B cell (primary cell): Measurements from ENCODE around the gene ATP6V0E1. TPM values are rescaled to one million over a fixed set of nuclear protein-coding genes. Genes with fewer than 3 reads are reported as not detected.

Experiments used
- ATAC-seq: fragments of 200-7000 bp; cut with Tn5 transposase; one replicate; pipeline ENCODE4 v1.10.0; 2021; ENCODE audit warnings: low read depth, mild to moderate bottlenecking, moderate number of reproducible peaks, moderate library complexity
- CTCF ChIA-PET: fragments of 350-600 bp; sonication (Branson Sonifier 250); formaldehyde crosslinking; loops from one replicate; lab custom pipeline; 2021; ENCODE audit warnings: antibody characterized with exemption, inconsistent platforms; lab: Charles Lee
- POLR2A ChIA-PET: fragments of 350-600 bp; sonication (Branson Sonifier 250); formaldehyde crosslinking; loops from one replicate; lab custom pipeline; 2021; ENCODE audit warnings: antibody characterized with exemption; lab: Charles Lee
- DNase-seq: peaks from one replicate; pipeline ENCODE4 v3.0.0; 2013
- H2AFZ ChIP-seq: 2 replicates; pipeline ENCODE4 v1.6.1; 2012; ENCODE audit warnings: mild to moderate bottlenecking, low read depth, low read length; ENCODE audit not compliant: insufficient read depth, poor library complexity, severe bottlenecking
- H3K27ac ChIP-seq, 2 donors: 1 replicate in 1 of 2; 2 replicates in 1 of 2; pipeline ENCODE4 v1.5.1; 2012 to 2013; ENCODE audit warnings: low read length in 2 of 2, mild to moderate bottlenecking in 2 of 2, moderate library complexity in 1 of 2
- H3K27me3 ChIP-seq, 4 experiments: fragments of 200-600 bp in 1 of 4; sonication (generic) in 1 of 4; replicated peaks in 1 of 4; 1 replicate in 2 of 4; 2 replicates in 2 of 4; pipeline versions ENCODE4 v1.6.1 to v1.7.0; 2013 to 2016; ENCODE audit warnings: low read length in 3 of 4, mild to moderate bottlenecking in 2 of 4, mixed read lengths in 1 of 4, moderate library complexity in 1 of 4; ENCODE audit not compliant: insufficient read depth in 4 of 4, control insufficient read depth in 3 of 4; ENCODE audit errors: control extremely low read depth in 1 of 4
- H3K36me3 ChIP-seq, 2 experiments: replicated peaks in 1 of 2; 1 replicate in 1 of 2; 2 replicates in 1 of 2; pipeline versions ENCODE4 v1.6.1 to v1.7.1; 2013; ENCODE audit warnings: low read length in 1 of 2; ENCODE audit not compliant: insufficient read depth in 2 of 2, control insufficient read depth in 1 of 2; ENCODE audit errors: control extremely low read depth in 1 of 2, extremely low read depth in 1 of 2
- H3K4me1 ChIP-seq, 2 donors: fragments of 200-600 bp in 1 of 2; sonication (generic) in 1 of 2; 1 replicate in 1 of 2; 2 replicates in 1 of 2; pipeline versions ENCODE4 v1.5.1 to v1.6.1; 2013 to 2017; ENCODE audit warnings: low read length in 2 of 2; ENCODE audit not compliant: control insufficient read depth in 2 of 2, insufficient read depth in 2 of 2
- H3K4me2 ChIP-seq: replicated peaks from 2 replicates; pipeline ENCODE3; 2012; ENCODE audit warnings: mild to moderate bottlenecking, low read depth, low read length; ENCODE audit not compliant: poor library complexity, severe bottlenecking
- H3K4me3 ChIP-seq, 5 experiments: fragments of 200-600 bp in 1 of 5; sonication (generic) in 1 of 5; 1 replicate in 3 of 5; 2 replicates in 2 of 5; pipeline versions ENCODE4 v1.5.1 to v1.7.0; 2011 to 2016; ENCODE audit warnings: low read length in 4 of 5, mild to moderate bottlenecking in 4 of 5, low read depth in 2 of 5, control low read depth in 1 of 5, moderate library complexity in 1 of 5; ENCODE audit not compliant: insufficient read depth in 1 of 5; ENCODE audit errors: control extremely low read depth in 1 of 5, extremely low read depth in 1 of 5
- H3K79me2 ChIP-seq: fragments of 200-600 bp; sonication (generic); one replicate; pipeline ENCODE4 v1.6.0; 2016; ENCODE audit warnings: low read length; ENCODE audit not compliant: control insufficient read depth, insufficient read depth
- H3K9ac ChIP-seq: fragments of 200-600 bp; sonication (generic); 2 replicates; pipeline ENCODE4 v1.6.1; 2017; ENCODE audit warnings: mild to moderate bottlenecking, low read length, moderate library complexity
- H3K9me3 ChIP-seq, 3 donors: one replicate each; pipeline versions ENCODE4 v1.6.1 to v1.7.1; 2013; ENCODE audit warnings: low read length in 2 of 3; ENCODE audit not compliant: control insufficient read depth in 2 of 3, insufficient read depth in 1 of 3; ENCODE audit errors: control extremely low read depth in 1 of 3
- H4K20me1 ChIP-seq: 2 replicates; pipeline ENCODE4 v1.6.0; 2012; ENCODE audit warnings: mild to moderate bottlenecking, low read length; ENCODE audit not compliant: insufficient read depth, control insufficient read depth, poor library complexity, severe bottlenecking
- H3K27ac Mint-ChIP-seq: one replicate; pipeline ENCODE4 v1.8.0; 2021; ENCODE audit warnings: mixed read lengths
- H3K27me3 Mint-ChIP-seq: one replicate; pipeline ENCODE4 v1.8.0; 2021; ENCODE audit warnings: mixed read lengths
- H3K4me1 Mint-ChIP-seq: one replicate; pipeline ENCODE4 v1.8.0; 2021; ENCODE audit warnings: mixed read lengths
- H3K4me3 Mint-ChIP-seq: one replicate; pipeline ENCODE4 v1.8.0; 2021; ENCODE audit warnings: mixed read lengths
- H3K9me3 Mint-ChIP-seq: one replicate; pipeline ENCODE4 v1.8.0; 2022; ENCODE audit warnings: mixed read lengths; ENCODE audit not compliant: insufficient read depth
- EZH2 ChIP-seq: IDR thresholded peaks from 2 replicates; pipeline ENCODE4 v1.6.1; 2012; ENCODE audit warnings: borderline replicate concordance, low read depth, mild to moderate bottlenecking, moderate library complexity, low read length; ENCODE audit not compliant: insufficient read depth, poor library complexity, severe bottlenecking
- WGBS: methylation state at CpG from one replicate; pipeline ENCODE4 v1.1.5; 2013; ENCODE audit warnings: missing lambda C conversion rate; ENCODE audit not compliant: insufficient coverage; 5-methylcytosine and 5-hydroxymethylcytosine counted together
- intact Hi-C: fragments of 100-400 bp; cut with micrococcal nuclease; formaldehyde crosslinking; loops from one replicate; pipeline ENCODE4 v1.10.0; 2022
- polyA plus RNA-seq: library from polyadenylated mRNA; depleted of rRNA; stranded (reverse); fragments of >200 nt; gene quantifications from 2 replicates; pipeline ENCODE4 v1.2.3, GENCODE V29; 2012
- total RNA-seq, 2 donors: library from RNA; stranded (reverse); fragments of 120-200 nt in 1 of 2; gene quantifications; 1 replicate in 1 of 2; 2 replicates in 1 of 2; pipeline versions ENCODE4 v1.2.3 to v1.2.4, GENCODE V29; 2013 to 2022
- TF ChIP-seq, protein P1 (sequence below): fragments of 200-600 bp; IDR thresholded peaks from one replicate; pipeline ENCODE4 v1.8.0; 2022; ENCODE audit warnings: antibody characterized with exemption, mild to moderate bottlenecking

ATP6V0E1 gene
- total and polyA plus RNA-seq, 2 donors (not counting 1 experiment from before 2014, with no cell fraction given), result 93.8 to 127 TPM

DNA sequence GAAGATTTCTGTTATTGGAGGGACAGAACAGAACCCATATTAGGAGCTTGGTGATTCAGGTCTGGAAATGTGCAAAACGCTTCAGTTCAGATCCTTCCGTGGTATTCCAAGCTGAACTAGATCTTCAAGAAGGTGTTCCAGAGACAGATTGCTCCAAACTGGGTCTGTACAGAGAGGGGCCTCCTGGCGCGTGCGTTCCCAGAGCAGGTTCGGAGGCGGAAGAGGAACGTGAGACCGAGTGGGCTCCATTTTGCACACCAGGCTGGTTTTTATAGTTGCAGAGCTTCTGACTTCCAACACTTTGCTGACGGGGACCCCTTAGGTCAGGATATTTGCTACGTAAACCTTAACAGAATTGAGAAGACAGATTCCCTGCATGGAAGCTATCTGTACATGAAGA, 41.0 kb upstream of the ATP6V0E1 start:
- Histone ChIP-seq H3K4me2 (no peak overlapping the region), H2AFZ (no peak overlapping the region), H3K9me3 (no peaks in the 10 kb centered on the region), H3K27me3 (no peaks in the 10 kb centered on the region), H3K4me3 (no peak overlapping the region), H3K36me3 (peaks cover 1 to 63% of the 10 kb centered on the region in 2 experiments), H3K9ac (no peak overlapping the region), H4K20me1 (no peaks in the 10 kb centered on the region), H3K4me1 (no peaks in the 10 kb centered on the region), H3K27ac (no peak overlapping the region), H3K79me2 (no peaks in the 10 kb centered on the region)
- ATAC-seq (no peak), DNase-seq (no peak)
- 97% methylated on average over 11 of the region's 11 CpGs for WGBS
- TF ChIP-seq, protein P1, sequence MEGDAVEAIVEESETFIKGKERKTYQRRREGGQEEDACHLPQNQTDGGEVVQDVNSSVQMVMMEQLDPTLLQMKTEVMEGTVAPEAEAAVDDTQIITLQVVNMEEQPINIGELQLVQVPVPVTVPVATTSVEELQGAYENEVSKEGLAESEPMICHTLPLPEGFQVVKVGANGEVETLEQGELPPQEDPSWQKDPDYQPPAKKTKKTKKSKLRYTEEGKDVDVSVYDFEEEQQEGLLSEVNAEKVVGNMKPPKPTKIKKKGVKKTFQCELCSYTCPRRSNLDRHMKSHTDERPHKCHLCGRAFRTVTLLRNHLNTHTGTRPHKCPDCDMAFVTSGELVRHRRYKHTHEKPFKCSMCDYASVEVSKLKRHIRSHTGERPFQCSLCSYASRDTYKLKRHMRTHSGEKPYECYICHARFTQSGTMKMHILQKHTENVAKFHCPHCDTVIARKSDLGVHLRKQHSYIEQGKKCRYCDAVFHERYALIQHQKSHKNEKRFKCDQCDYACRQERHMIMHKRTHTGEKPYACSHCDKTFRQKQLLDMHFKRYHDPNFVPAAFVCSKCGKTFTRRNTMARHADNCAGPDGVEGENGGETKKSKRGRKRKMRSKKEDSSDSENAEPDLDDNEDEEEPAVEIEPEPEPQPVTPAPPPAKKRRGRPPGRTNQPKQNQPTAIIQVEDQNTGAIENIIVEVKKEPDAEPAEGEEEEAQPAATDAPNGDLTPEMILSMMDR, result no peak
- no peak for TF ChIP-seq EZH2
- intact Hi-C loops, result no loop called here
- POLR2A ChIA-PET, result no interaction called here
- H3K4me3 Mint-ChIP-seq, result no peak overlapping the region
- no peaks in the 10 kb centered on the region for H3K27me3 Mint-ChIP-seq
- H3K4me1 Mint-ChIP-seq, result no peaks in the 10 kb centered on the region
- H3K27ac Mint-ChIP-seq, result no peak overlapping the region
- no peaks in the 10 kb centered on the region for H3K9me3 Mint-ChIP-seq
- CTCF ChIA-PET, result interaction anchor here (1.0 to 2.0 kb wide), 2 partner anchors 10 to 222 kb away, joined by 3 to 12 read pairs; no protein-coding TSS in a partner anchor

DNA sequence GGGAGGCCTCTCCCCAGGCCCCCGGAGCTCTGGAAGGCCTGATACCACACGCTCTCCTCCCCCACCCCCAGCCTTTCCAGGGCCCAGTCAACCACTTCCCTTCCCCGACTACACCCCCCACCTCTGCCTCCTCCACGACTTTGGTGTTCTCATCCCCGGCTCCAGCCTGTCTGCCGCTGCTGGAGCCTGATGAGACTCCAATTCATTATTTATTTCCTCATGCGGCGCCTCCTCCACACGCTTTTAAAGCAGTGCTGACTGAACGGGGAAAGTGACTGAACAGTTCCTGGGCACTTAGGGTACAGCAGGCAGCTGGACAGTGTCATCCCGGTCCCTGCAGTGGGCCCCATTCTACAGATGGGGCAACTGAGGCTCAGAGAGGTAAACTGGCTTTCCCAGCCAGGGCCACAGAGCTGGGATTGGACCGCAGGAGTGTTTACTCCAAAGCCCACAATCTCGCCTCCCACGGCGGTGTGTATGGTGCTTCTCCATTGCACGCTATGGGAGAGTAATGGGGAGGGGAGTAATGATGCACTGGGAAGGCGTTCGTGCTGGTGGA, 40.2 kb upstream of the ATP6V0E1 start:
- WGBS, result 78% methylated on average over 16 of the region's 18 CpGs
- H3K27ac ChIP-seq, result no peak overlapping the region
- no peak for ATAC-seq
- H3K4me1 ChIP-seq, result no peaks in the 10 kb centered on the region
- POLR2A ChIA-PET, result no interaction called here
- TF ChIP-seq EZH2, result no peak
- TF ChIP-seq, protein P1, result no peak
- DNase-seq, result no peak
- H3K36me3 ChIP-seq, result peaks cover 1 to 56% of the 10 kb centered on the region in 2 experiments
- Mint-ChIP-seq H3K27ac (no peak overlapping the region), H3K4me3 (no peak overlapping the region), H3K9me3 (no peaks in the 10 kb centered on the region), H3K4me1 (no peaks in the 10 kb centered on the region), H3K27me3 (no peaks in the 10 kb centered on the region)
- CTCF ChIA-PET, result interaction anchor here (2.0 kb wide), 1 partner anchor 10 kb away, joined by 12 read pairs; no protein-coding TSS in a partner anchor
- H3K4me3 ChIP-seq, result no peak overlapping the region
- no peaks in the 10 kb centered on the region for H4K20me1 ChIP-seq
- no peaks in the 10 kb centered on the region for H3K9me3 ChIP-seq
- H3K9ac ChIP-seq, result no peak overlapping the region
- H2AFZ ChIP-seq, result no peak overlapping the region
- H3K27me3 ChIP-seq, result no peaks in the 10 kb centered on the region
- intact Hi-C loops, result no loop called here
- H3K79me2 ChIP-seq, result no peaks in the 10 kb centered on the region
- no peak overlapping the region for H3K4me2 ChIP-seq
